Ammon's horn (tissue), 1 donor: ENCODE results near the gene RFX2.
"Not testable (repeated sequence)": the region's sequence is repeated elsewhere in the genome, so short reads cannot be mapped to it uniquely, and the experiment has no call there.

Source experiments
- DNase-seq: peaks from one replicate; pipeline ENCODE4 v3.0.0-alpha.2; 2016; ENCODE audit warnings: low spot score

Gene RFX2

GRCh38 chr19:6110360-6110977, at the start of gene RFX2:
Gene RFX2, minus strand, starts transcription at chr19:6110500. Its CDS starts 63,004 bp downstream, at chr19:6047496.
- DNase-seq = peak; percentile 99

GRCh38 chr19:6156033-6156432, 45.7 kb upstream of the RFX2 start:
- no peak for DNase-seq

GRCh38 chr19:6150289-6150688, 40.0 kb upstream of the RFX2 start:
- DNase-seq = no peak

- DNase-seq = no peak
These were observed 30.9 kb upstream of the RFX2 start for GRCh38 chr19:6141217-6141616.

- no peak for DNase-seq
These were observed 28.2 kb upstream of the RFX2 start for GRCh38 chr19:6138511-6138910.

GRCh38 chr19:6138066-6138465, 27.8 kb upstream of the RFX2 start:
- DNase-seq = no peak

- no peak for DNase-seq
These were observed 22.9 kb upstream of the RFX2 start for GRCh38 chr19:6133231-6133630.

- no peak for DNase-seq
These were observed 22.2 kb upstream of the RFX2 start for GRCh38 chr19:6132482-6132881.

- no peak for DNase-seq
These were observed 17.5 kb upstream of the RFX2 start for GRCh38 chr19:6127716-6128335.

GRCh38 chr19:6126335-6126974, 16.2 kb upstream of the RFX2 start:
- no peak for DNase-seq

- peak; percentile 63 for DNase-seq
These were observed 15.3 kb upstream of the RFX2 start for GRCh38 chr19:6125571-6125989.

GRCh38 chr19:6119031-6119430, 8.7 kb upstream of the RFX2 start:
- DNase-seq = no peak

- DNase-seq = no peak
These were observed 7.7 kb upstream of the RFX2 start for GRCh38 chr19:6118043-6118442.

GRCh38 chr19:6117534-6117933, 7.2 kb upstream of the RFX2 start:
- no peak for DNase-seq

- DNase-seq = no peak
These were observed 6.6 kb upstream of the RFX2 start for GRCh38 chr19:6116749-6117430.

GRCh38 chr19:6115992-6116391, 5.7 kb upstream of the RFX2 start:
- no peak for DNase-seq

- no peak for DNase-seq
These were observed 3.4 kb upstream of the RFX2 start for GRCh38 chr19:6113616-6114188.

GRCh38 chr19:6109947-6110346, 353 bp downstream of the RFX2 start:
- no peak for DNase-seq

- DNase-seq = peak; percentile 66
These were observed 1.3 kb downstream of the RFX2 start for GRCh38 chr19:6108721-6109633.

- not testable (repeated sequence) for DNase-seq
These were observed 3.5 kb downstream of the RFX2 start for GRCh38 chr19:6106643-6107294.

GRCh38 chr19:6105444-6105843, 4.9 kb downstream of the RFX2 start:
- DNase-seq = no peak
